HepG2 (cell line): Measurements from ENCODE around the gene NFS1. TPM values are rescaled to one million over a fixed set of nuclear protein-coding genes. Genes with fewer than 3 reads are reported as not detected.

Source experiments
- ATAC-seq: fragments of 200-7000 bp; cut with Tn5 transposase; 3 replicates; pipeline ENCODE4 v1.9.1; 2020; ENCODE audit warnings: mild to moderate bottlenecking, moderate library complexity
- BruUV-seq: library from RNA; stranded (reverse); fragments of 400-500 nt; replicated peaks from 2 replicates; lab custom pipeline; 2021; lab: Mats Ljungman, UMichigan
- CTCF ChIA-PET: fragments of 300-600 bp; formaldehyde crosslinking; extraction: SDS; loops from one replicate; lab custom pipeline; 2021; ENCODE audit warnings: low total read pairs, inconsistent platforms, low intra/inter-chr PET ratio; lab: Yijun Ruan, JAX
- POLR2A ChIA-PET: fragments of 350-600 bp; sonication (Branson Sonifier 250); formaldehyde crosslinking; loops from one replicate; lab custom pipeline; 2020; ENCODE audit warnings: antibody characterized with exemption, inconsistent platforms; lab: Yijun Ruan, JAX
- DNase-seq: peaks from one replicate; pipeline ENCODE4 v3.0.0-alpha.2; 2015; ENCODE audit warnings: low spot score
- FAIRE-seq: peaks from 3 replicates; lab custom pipeline; 2011; peaks lifted over from hg19 to GRCh38; lab: Jason Lieb, UNC
- H2AFZ ChIP-seq: one replicate; pipeline ENCODE4 v1.6.1; 2011; ENCODE audit warnings: low read length, inconsistent platforms
- H3K27ac ChIP-seq: fragments of 300-600 bp; 3 replicates; pipeline ENCODE4 v1.8.0; 2011; ENCODE audit warnings: mixed run types, mild to moderate bottlenecking, mixed read lengths, low read length, inconsistent platforms; ENCODE audit not compliant: insufficient read depth; ENCODE audit errors: extremely low read length
- H3K27me3 ChIP-seq, 2 experiments: fragments of 200-600 bp in 1 of 2; 2 replicates in 1 of 2; 3 replicates in 1 of 2; pipeline versions ENCODE4 v1.6.0 to v1.8.0; 2011; ENCODE audit warnings: low read length in 2 of 2, mild to moderate bottlenecking in 2 of 2, moderate library complexity in 2 of 2, inconsistent platforms in 1 of 2; ENCODE audit not compliant: insufficient read depth in 2 of 2, control insufficient read depth in 1 of 2
- H3K36me3 ChIP-seq, 2 experiments: fragments of 200-600 bp in 1 of 2; replicated peaks in 1 of 2; 2 replicates in 1 of 2; 3 replicates in 1 of 2; pipeline versions ENCODE4 v1.5.1 to v1.8.0; 2011; ENCODE audit warnings: low read length in 2 of 2, inconsistent platforms in 1 of 2; ENCODE audit not compliant: insufficient read depth in 2 of 2, control insufficient read depth in 1 of 2
- H3K4me1 ChIP-seq: 2 replicates; pipeline ENCODE4 v1.5.1; 2012; ENCODE audit warnings: low read length, inconsistent platforms; ENCODE audit not compliant: insufficient read depth
- H3K4me2 ChIP-seq: 2 replicates; pipeline ENCODE4 v1.6.0; 2011; ENCODE audit warnings: low read depth, low read length, inconsistent platforms
- H3K4me3 ChIP-seq, 3 experiments: fragments of 200-600 bp in 1 of 3; sonication (generic), shearing (Covaris generic) in 1 of 3; replicated peaks in 1 of 3; 2 replicates each; pipeline ENCODE4 v1.5.1; 2011 to 2016; ENCODE audit warnings: low read length in 3 of 3, inconsistent platforms in 2 of 3, low read depth in 2 of 3, mild to moderate bottlenecking in 2 of 3, control low read depth in 1 of 3, mixed read lengths in 1 of 3; ENCODE audit not compliant: insufficient read depth in 1 of 3
- H3K79me2 ChIP-seq: one replicate; pipeline ENCODE4 v1.6.1; 2011; ENCODE audit warnings: low read length, inconsistent platforms; ENCODE audit not compliant: insufficient read depth
- H3K9ac ChIP-seq: 2 replicates; pipeline ENCODE4 v1.6.0; 2011; ENCODE audit warnings: mild to moderate bottlenecking, low read depth, low read length, inconsistent platforms; ENCODE audit not compliant: insufficient read depth
- H3K9me3 ChIP-seq: 2 replicates; pipeline ENCODE4 v1.5.1; 2012; ENCODE audit warnings: mild to moderate bottlenecking, low read length
- H4K20me1 ChIP-seq: 2 replicates; pipeline ENCODE4 v1.6.0; 2011; ENCODE audit warnings: inconsistent platforms, mild to moderate bottlenecking, low read length, moderate library complexity; ENCODE audit not compliant: insufficient read depth
- CEBPG ChIP-seq: IDR thresholded peaks from 2 replicates; pipeline ENCODE4 v1.6.1; 2016
- EEA1 ChIP-seq: sonication (generic); formaldehyde crosslinking; IDR thresholded peaks from 2 replicates; pipeline ENCODE4 v1.5.1; 2020; ENCODE audit warnings: mild to moderate bottlenecking, missing genetic modification reagents, borderline replicate concordance
- GTF3A ChIP-seq: sonication (generic); formaldehyde crosslinking; conservative IDR thresholded peaks from 2 replicates; pipeline ENCODE4 v1.4.0; 2020; ENCODE audit warnings: mild to moderate bottlenecking, missing genetic modification reagents
- MAFF ChIP-seq: IDR thresholded peaks from 2 replicates; pipeline ENCODE4 v1.6.1; 2011; ENCODE audit warnings: low read depth, low read length, improper control_type of control experiment
- ONECUT2 ChIP-seq: sonication (generic); formaldehyde crosslinking; IDR thresholded peaks from 2 replicates; pipeline ENCODE4 v1.4.0; 2020; ENCODE audit warnings: missing genetic modification reagents
- PAWR ChIP-seq: sonication (generic); formaldehyde crosslinking; IDR thresholded peaks from 2 replicates; pipeline ENCODE4 v1.4.0; 2020; ENCODE audit warnings: missing genetic modification reagents, mild to moderate bottlenecking, borderline replicate concordance
- RBM22 ChIP-seq: fragments of 200-400 bp; formaldehyde crosslinking; optimal IDR thresholded peaks from 2 replicates; pipeline ENCODE3; 2017; ENCODE audit warnings: mild to moderate bottlenecking, low read length, moderate library complexity
- RFX5 ChIP-seq: IDR thresholded peaks from 2 replicates; pipeline ENCODE4 v1.6.1; 2011; ENCODE audit warnings: low read depth, low read length, improper control_type of control experiment
- SP1 ChIP-seq, 2 experiments: fragments of 450-650 bp in 1 of 2; sonication (generic) in 1 of 2; formaldehyde crosslinking in 1 of 2; IDR thresholded peaks; 2 replicates each; pipeline versions ENCODE4 v1.4.0 to v1.6.1; 2016 to 2020; ENCODE audit warnings: missing genetic modification reagents in 1 of 2
- STAT5B ChIP-seq: sonication (generic); formaldehyde crosslinking; IDR thresholded peaks from 2 replicates; pipeline ENCODE4 v1.4.0; 2020; ENCODE audit warnings: missing genetic modification reagents
- TOE1 ChIP-seq: sonication (generic); formaldehyde crosslinking; IDR thresholded peaks from 2 replicates; pipeline ENCODE4 v1.4.0; 2020; ENCODE audit warnings: mild to moderate bottlenecking, missing genetic modification reagents
- ZMYM4 ChIP-seq: sonication (generic); formaldehyde crosslinking; IDR thresholded peaks from 2 replicates; pipeline ENCODE4 v1.8.1; 2023; ENCODE audit warnings: mild to moderate bottlenecking, missing genetic modification reagents
- ZNF17 ChIP-seq: sonication (generic); formaldehyde crosslinking; IDR thresholded peaks from 2 replicates; pipeline ENCODE4 v1.5.0; 2020; ENCODE audit warnings: mild to moderate bottlenecking, missing genetic modification reagents
- ZNF546 ChIP-seq: sonication (generic); formaldehyde crosslinking; conservative IDR thresholded peaks from 2 replicates; pipeline ENCODE4 v1.8.1; 2023; ENCODE audit warnings: mild to moderate bottlenecking, missing genetic modification reagents
- ZNF556 ChIP-seq: sonication (generic); formaldehyde crosslinking; IDR thresholded peaks from 2 replicates; pipeline ENCODE4 v1.4.0; 2020; ENCODE audit warnings: mild to moderate bottlenecking, missing genetic modification reagents, borderline replicate concordance
- ZNF569 ChIP-seq: sonication (generic); formaldehyde crosslinking; IDR thresholded peaks from 2 replicates; pipeline ENCODE4 v1.5.0; 2020; ENCODE audit warnings: mild to moderate bottlenecking, missing genetic modification reagents, moderate library complexity, borderline replicate concordance
- ZNF747 ChIP-seq: sonication (generic); formaldehyde crosslinking; IDR thresholded peaks from 2 replicates; pipeline ENCODE4 v1.8.1; 2023; ENCODE audit warnings: missing genetic modification reagents, mild to moderate bottlenecking, borderline replicate concordance
- ZNF816 ChIP-seq: sonication (generic); formaldehyde crosslinking; IDR thresholded peaks from 2 replicates; pipeline ENCODE4 v1.8.0; 2022; ENCODE audit warnings: missing genetic modification reagents, mild to moderate bottlenecking, borderline replicate concordance
- WGBS: methylation state at CpG from one replicate; pipeline ENCODE4 v1.1.6; 2017; ENCODE audit warnings: low lambda C conversion rate; 5-methylcytosine and 5-hydroxymethylcytosine counted together
- in situ Hi-C: cut with HindIII; loops from 2 replicates; pipeline ENCODE4 v1.10.0; 2017; ENCODE audit warnings: low pct_unique_long_range_greater_than_20kb; ENCODE audit not compliant: extremely low pct_ligation_motif_present
- intact Hi-C: fragments of 100-400 bp; cut with micrococcal nuclease; formaldehyde crosslinking; loops from one replicate; pipeline ENCODE4 v1.10.0; 2022; ENCODE audit not compliant: unreplicated experiment
- polyA plus RNA-seq, 8 experiments: library from polyadenylated mRNA; depleted of rRNA in 3 of 8; stranded (reverse) in 7 of 8; unstranded in 1 of 8; fragments of >200 nt; fragmentation: Illumina TruSeq in 4 of 8; extraction: Trizol in 4 of 8; gene quantifications; 2 replicates each; pipeline versions ENCODE4 v1.2.1 to v1.2.3, GENCODE V29; 2011 to 2016; ENCODE audit warnings: low read depth in 4 of 8, missing spikeins in 1 of 8, mixed read lengths in 1 of 8; ENCODE audit not compliant: insufficient read depth in 1 of 8
- total RNA-seq, 5 experiments: library from RNA; depleted of rRNA; stranded (reverse); fragments of >200 nt; fragmentation: Illumina TruSeq; extraction: Trizol; gene quantifications; 2 replicates each; pipeline ENCODE4 v1.2.3, GENCODE V29; 2016; ENCODE audit warnings: low read depth in 1 of 5
- TF ChIP-seq, protein P1 (sequence below), 2 experiments: sonication (generic) in 1 of 2; formaldehyde crosslinking in 1 of 2; IDR thresholded peaks; 2 replicates each; pipeline versions ENCODE4 v1.4.0 to v1.6.1; 2016 to 2020; ENCODE audit warnings: borderline replicate concordance in 1 of 2, low read depth in 1 of 2, mild to moderate bottlenecking in 1 of 2, missing genetic modification reagents in 1 of 2
- TF ChIP-seq, protein P2 (sequence below): sonication (generic); formaldehyde crosslinking; IDR thresholded peaks from 2 replicates; pipeline ENCODE4 v1.8.1; 2023; ENCODE audit warnings: mild to moderate bottlenecking, missing genetic modification reagents
- TF ChIP-seq, protein P3 (sequence below): sonication (generic); formaldehyde crosslinking; conservative IDR thresholded peaks from 2 replicates; pipeline ENCODE4 v1.4.0; 2020; ENCODE audit warnings: missing genetic modification reagents

Gene NFS1
- total and polyA plus RNA-seq, 2 of the 13 experiments (the other 11 are each of a cell fraction or from before 2014, with no cell fraction given), result 65.9 to 88.1 TPM

DNA sequence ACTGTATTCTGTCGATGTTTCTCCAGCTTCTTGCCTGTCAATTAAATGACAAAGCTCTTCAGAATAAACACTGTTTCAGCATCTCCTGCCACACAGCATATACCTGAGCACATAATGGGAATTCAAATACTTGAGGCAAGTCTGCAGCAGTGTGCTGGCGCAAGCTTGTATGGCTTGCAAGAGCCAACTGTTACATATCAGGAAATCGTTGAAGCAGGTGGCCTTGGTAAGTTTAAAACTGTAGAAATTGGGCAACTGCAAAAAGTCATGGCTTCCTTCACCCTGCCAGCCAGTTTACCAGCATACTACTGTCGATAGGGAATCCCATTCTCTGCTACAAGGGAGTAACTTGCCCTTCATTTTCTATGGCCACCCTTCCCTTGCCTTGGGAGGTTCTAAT lies 57.4 kb downstream of the NFS1 start:
- ATAC-seq, result no peak
- CTCF ChIA-PET, result no interaction called here
- intact Hi-C loops (no loop called here), in situ Hi-C loops (no loop called here)
- Histone ChIP-seq H3K4me3 (no peak overlapping the region), H3K79me2 (peaks cover 99% of the 10 kb centered on the region), H3K9me3 (no peaks in the 10 kb centered on the region), H4K20me1 (peaks cover 50% of the 10 kb centered on the region), H3K27ac (no peak overlapping the region), H3K27me3 (no peaks in the 10 kb centered on the region), H3K4me1 (peaks cover 17% of the 10 kb centered on the region)
- BruUV-seq, result TSS peak; percentile 2
- POLR2A ChIA-PET, result no interaction called here
- 94% methylated on average over 4 of the region's 4 CpGs for WGBS
- TF ChIP-seq PAWR (CRISPR knock-in tag) (0 out of 2 replicates have a peak, but pooled peaks have one; percentile 25), ZNF816 (no peak), ZMYM4 (CRISPR knock-in tag) (no peak), MAFF (no peak), ZNF546 (CRISPR knock-in tag) (no peak), RBM22 (peak; percentile 63), ZNF569 (CRISPR knock-in tag) (no peak), ZNF747 (CRISPR knock-in tag) (no peak), TOE1 (no peak), CEBPG (CRISPR knock-in tag) (peak; percentile 3; the same call in 1 of the 2 replicates), RFX5 (no peak), ZNF556 (CRISPR knock-in tag) (no peak), SP1 (IDR thresholded peaks at IDR 0.05) (no peak), SP1 (CRISPR knock-in tag; IDR thresholded peaks at IDR 0.05) (no peak), STAT5B (no peak), ONECUT2 (CRISPR knock-in tag) (no peak), EEA1 (CRISPR knock-in tag) (no peak), GTF3A (CRISPR knock-in tag) (0 out of 2 replicates have a peak, but pooled peaks have one; percentile 28), ZNF17 (CRISPR knock-in tag) (no peak)
- TF ChIP-seq, protein P1, sequence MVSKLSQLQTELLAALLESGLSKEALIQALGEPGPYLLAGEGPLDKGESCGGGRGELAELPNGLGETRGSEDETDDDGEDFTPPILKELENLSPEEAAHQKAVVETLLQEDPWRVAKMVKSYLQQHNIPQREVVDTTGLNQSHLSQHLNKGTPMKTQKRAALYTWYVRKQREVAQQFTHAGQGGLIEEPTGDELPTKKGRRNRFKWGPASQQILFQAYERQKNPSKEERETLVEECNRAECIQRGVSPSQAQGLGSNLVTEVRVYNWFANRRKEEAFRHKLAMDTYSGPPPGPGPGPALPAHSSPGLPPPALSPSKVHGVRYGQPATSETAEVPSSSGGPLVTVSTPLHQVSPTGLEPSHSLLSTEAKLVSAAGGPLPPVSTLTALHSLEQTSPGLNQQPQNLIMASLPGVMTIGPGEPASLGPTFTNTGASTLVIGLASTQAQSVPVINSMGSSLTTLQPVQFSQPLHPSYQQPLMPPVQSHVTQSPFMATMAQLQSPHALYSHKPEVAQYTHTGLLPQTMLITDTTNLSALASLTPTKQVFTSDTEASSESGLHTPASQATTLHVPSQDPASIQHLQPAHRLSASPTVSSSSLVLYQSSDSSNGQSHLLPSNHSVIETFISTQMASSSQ (IDR thresholded peaks at IDR 0.05; ENCODE audit: low read depth), result no peak
- TF ChIP-seq, protein P1 (CRISPR knock-in tag; IDR thresholded peaks at IDR 0.05; ENCODE audit: borderline replicate concordance), result 0 out of 2 replicates have a peak, but pooled peaks have one; percentile 16
- TF ChIP-seq, protein P2, sequence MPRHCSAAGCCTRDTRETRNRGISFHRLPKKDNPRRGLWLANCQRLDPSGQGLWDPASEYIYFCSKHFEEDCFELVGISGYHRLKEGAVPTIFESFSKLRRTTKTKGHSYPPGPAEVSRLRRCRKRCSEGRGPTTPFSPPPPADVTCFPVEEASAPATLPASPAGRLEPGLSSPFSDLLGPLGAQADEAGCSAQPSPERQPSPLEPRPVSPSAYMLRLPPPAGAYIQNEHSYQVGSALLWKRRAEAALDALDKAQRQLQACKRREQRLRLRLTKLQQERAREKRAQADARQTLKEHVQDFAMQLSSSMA (CRISPR knock-in tag), result no peak
- TF ChIP-seq, protein P3, sequence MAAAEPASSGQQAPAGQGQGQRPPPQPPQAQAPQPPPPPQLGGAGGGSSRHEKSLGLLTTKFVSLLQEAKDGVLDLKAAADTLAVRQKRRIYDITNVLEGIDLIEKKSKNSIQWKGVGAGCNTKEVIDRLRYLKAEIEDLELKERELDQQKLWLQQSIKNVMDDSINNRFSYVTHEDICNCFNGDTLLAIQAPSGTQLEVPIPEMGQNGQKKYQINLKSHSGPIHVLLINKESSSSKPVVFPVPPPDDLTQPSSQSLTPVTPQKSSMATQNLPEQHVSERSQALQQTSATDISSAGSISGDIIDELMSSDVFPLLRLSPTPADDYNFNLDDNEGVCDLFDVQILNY, result no peak
- TF ChIP-seq, all 625 proteins: peak for 5
- H2AFZ ChIP-seq, result no peak overlapping the region
- no peak for DNase-seq
- H3K4me2 ChIP-seq, result no peak overlapping the region
- FAIRE-seq, result no peak
- no peak overlapping the region for H3K9ac ChIP-seq
- no peaks in the 10 kb centered on the region; a peak in 1 of 5 replicates for H3K36me3 ChIP-seq
